Measurements from ENCODE around the gene TRIO.

The TRIO gene

DNA sequence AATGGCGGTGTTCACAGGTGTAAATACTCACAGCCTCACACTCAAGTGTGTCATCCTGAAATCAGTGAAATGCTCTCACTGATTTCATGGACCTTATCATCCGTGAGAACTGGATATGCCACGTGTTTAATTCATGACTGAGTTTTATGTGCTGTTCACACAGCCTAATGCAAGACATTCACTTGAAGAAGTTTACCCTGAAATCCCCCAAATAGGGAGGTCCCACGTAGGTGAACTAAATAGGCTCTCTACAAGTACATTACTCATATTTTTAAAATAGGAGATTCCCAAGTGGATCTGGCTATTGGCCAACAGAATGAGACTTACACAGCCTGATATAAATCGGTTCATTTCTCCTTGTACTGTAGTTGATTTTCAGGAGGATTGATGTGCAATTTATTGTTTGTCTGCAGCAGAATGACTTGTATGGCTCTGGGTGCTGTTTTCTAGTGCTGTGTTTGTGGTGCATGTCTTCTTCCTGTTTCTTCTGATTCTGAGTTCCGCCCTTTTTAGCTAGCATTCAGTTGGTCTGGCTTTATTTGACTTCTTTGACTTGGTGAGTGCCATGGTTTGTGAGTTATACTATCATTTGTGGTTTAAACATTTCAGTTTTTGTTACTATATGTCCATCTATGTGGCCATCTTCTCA, 25.1 kb downstream of the TRIO start:
- DNase-seq (ENCODE audit: low read depth): no peak

DNA sequence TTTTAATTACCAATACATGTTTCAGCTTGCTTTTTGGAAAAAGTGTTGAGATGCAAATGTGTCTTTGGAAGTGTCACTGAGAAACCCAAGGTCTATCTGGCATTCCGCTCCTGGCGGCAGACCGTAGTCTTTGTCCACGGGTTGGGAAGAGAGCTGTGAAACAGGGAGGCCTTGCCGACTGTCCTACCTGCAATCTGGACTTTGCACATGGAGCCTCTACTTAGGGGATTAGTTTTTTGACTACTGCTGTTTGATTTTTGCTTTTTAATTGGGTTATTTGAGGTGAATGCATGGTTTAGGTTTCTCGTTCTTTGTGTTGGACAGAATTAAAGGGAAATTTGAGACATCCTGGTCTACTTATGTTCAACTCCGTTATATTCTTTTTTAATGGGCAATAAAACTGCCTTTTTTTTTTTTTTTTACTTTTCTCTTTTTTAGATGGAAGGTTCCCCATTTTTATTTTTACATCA, 25.7 kb downstream of the TRIO start:
- no peak for DNase-seq (ENCODE audit: low read depth)

DNA sequence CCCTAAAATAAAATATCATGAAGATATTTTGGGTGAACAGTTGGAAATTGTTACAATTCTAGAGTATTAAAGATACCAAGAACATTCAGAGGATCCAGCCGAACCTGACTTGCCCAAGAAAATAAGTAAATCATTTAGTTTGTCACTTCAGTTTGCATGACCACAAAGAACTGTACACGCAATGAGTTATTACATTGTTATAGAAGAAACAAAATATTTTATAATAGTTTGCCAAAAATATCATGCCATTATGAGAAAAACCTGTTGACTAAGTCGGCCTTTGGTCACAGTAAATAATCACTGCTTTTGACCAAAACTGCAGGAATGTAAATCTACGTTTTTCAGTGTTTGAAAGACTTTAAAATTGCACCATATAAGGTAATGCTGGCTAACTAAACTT, 27.9 kb downstream of the TRIO start:
- DNase-seq (ENCODE audit: low read depth): no peak

DNA sequence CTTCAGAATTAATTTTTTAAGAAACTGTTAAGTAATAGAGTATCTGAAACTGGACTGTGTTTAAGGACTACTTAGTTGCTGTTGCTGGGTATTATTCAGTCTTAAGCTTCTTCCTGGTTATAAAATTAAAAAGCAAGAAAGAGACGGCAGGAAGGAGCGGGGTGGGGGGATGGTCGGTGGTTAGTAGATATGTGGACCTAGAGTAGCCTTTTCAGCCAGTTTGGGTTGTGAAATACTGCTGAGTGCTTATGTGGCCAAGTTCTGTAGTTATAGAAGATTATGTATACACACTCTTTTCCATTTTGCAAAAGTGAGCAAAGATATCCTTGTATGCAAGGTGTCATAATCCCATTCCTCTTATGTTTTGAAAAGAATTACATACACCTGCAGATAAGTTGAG, 28.5 kb downstream of the TRIO start:
- DNase-seq (ENCODE audit: low read depth): no peak

DNA sequence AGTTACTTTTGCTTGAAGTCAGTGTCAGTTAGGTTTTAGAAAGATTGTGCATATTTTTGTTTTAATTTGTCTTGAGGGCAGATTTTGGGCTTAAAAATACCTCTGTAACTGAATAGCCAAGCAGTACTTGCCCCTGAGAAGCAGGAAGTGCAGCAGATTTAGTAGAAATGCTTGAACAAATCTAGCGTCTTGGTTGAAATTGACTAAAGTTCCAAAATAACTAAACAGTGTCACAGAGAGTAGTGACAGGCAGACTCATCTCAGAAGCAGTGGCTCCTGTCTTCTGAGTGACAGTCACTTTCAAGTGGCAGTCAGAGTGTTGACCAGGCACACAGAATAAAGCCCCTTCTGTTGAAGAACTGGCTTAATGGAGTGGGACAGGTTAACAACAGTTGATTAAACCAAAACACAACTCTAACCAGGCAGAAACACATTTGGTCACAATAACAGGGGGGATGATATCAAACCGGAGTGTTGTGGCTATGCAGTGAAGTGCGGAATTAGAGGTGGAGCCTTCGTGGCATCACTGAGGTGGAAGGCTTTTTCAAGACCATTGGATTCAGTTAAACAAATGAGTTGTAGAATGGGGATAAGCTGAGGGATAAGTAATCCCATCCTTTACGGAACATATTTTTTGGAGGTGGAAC, 29.1 kb downstream of the TRIO start:
- no peak for DNase-seq (ENCODE audit: low read depth)

DNA sequence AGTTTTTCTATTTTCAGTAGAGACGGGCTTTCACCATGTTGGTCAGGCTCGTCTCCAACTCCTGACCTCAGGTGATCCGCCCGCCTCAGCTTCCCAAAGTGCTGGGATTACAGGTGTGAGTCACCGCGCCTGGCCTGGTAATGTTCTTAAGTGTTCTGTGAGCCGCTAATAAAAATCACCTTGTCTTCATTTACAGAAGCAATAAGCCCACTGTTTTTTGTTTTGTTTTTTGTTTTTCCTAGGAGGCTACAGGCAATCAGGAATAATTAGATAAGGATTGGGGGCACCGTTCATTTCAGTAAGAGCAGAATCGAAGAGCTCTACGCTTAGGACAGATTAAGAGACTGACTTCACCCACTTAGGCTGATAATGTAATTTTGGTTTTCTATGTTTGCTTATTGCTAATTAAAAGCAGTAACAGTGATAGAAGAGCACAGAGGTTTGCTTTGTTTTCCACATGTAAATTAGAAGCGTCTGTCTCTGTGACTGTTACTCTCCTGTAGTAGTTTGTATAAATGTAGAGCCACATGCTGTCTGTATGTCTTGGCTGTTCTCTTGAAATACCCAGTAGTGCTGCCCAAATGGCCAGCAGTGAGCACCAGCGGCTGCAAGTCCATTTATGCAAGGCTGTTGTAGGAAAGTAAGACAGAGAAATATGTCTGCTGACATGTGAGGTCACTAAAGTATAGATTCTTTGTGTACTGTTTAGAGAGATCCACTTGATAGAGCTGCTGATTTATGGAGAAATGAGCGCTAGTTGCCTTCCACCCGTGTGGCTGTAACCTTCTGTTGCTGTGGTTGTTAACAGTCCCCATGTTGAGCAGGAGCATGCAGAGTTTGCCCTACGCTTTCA, 30.5 kb downstream of the TRIO start:
- DNase-seq (ENCODE audit: low read depth): no peak

DNA sequence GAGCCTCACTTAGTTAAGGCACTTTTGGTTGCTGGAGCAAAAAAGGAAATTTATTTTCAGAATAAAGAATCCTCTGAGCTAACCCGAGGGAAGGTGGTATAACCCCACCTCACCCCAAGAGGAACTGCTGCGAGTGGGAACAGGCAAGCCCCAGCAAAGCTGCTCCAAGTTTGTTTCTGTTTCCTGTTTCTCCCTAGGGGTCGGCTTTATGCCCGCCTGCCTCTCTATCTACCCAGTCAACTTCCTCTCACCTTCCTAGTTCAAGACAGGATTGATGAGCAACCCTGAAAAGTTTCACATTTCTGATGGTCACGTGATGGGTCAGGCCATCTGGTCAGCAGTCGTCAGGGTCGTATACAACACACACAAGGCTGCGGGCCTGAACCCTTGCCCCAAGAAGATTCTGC, 31.1 kb downstream of the TRIO start:
- no peak for DNase-seq (ENCODE audit: low read depth)

DNA sequence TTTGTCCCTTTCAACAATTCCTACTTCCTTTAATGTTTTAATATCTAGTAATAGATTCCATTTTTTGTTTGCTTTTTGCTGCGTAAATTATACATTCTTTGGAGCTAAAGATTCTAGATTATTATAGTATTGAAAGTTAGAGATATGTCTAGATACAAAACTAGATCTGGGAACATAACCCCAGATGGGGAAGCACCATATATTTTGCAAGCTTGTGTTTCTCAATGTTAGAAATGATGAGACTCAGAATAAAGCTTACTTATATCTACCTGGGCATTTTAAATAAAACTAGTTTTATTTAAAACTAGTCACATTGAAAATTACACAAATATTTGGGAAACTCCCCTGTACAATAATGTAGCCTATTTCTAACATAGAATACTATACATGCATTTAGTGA, 32.2 kb downstream of the TRIO start:
- DNase-seq (ENCODE audit: low read depth): no peak

DNA sequence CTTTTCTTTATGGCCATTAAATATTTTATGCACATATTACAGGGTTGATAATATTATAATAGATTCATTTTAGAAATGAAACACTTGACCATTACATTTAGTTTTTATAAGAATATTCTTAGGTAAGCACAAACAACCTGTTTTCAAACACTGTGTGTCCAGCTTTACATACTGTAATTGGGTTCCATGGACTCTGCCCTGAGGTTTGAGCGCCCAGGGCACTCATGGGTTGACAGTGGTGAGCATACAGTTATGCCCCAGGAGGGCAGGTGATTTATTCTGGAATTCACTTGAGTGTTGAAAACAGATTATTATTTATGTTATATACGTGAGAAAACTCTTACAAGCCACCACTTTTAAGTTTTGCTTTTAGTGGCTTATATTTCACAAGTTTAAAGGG, 33.7 kb downstream of the TRIO start:
- no peak for DNase-seq (ENCODE audit: low read depth)

DNA sequence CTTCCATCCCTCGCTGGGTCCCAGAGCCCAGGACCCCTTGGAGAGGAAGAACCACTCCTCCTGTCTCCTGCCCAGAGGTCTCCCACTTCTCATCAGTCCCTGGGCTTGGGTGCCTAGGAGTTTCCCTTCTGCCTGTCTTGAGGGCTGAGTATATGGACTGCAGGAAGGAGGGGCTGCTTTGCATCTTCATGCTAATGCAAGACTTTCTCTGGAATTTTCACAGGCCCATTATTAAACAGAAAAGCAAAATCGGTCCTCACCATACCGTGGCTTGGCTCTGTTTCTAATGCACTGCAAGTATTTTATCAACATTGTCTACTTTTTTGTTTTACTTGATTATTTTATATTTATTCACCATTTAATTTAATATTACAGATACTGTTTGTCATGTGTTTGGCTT, 34.5 kb downstream of the TRIO start:
- DNase-seq (ENCODE audit: low read depth): no peak

DNA sequence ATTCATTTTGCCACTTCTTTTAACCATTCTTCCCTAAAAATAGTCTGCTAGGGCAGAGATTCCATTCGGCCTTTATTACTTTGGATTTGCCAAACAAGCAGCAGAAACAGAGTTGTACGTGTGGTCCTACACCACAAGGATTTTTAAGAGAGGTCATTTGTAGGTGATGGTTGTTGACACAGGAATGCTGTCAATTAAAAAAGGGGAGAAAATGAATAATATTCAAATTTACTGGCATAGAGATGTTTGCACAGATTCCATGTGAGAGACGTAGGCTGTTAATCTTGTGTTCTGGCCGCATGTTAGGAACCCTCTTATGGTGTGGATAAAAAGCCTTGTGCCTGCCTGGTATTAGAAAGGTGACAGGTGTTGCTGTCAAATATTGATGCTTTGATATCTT, 34.9 kb downstream of the TRIO start:
- no peak for DNase-seq (ENCODE audit: low read depth)

DNA sequence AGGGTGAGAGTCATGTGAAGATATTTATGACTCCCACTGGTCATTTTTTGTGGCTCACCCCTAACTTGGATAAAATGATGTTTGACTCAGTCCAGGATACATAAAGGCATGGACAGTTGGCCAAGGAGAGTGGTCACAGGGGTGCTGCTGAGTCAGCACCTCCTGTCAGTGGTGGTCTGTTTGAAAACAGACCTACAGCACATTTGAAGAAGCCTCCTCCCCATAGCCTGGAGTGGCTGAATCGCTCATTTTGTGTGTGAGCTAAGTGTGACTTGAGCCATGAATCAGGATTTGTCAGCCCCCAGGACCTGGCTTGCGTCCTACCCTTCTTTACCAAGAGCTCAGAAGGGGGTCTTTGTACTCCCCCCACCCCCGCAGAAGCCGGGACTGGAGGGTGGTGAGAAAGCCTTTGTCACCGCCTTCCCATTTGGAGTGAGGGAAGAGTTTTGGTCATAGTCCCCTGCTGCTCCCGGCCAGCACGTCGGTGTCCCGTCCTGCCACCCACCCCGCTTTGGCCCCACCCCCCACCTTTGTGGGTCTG, 35.6 kb downstream of the TRIO start:
- no peak for DNase-seq (ENCODE audit: low read depth)

DNA sequence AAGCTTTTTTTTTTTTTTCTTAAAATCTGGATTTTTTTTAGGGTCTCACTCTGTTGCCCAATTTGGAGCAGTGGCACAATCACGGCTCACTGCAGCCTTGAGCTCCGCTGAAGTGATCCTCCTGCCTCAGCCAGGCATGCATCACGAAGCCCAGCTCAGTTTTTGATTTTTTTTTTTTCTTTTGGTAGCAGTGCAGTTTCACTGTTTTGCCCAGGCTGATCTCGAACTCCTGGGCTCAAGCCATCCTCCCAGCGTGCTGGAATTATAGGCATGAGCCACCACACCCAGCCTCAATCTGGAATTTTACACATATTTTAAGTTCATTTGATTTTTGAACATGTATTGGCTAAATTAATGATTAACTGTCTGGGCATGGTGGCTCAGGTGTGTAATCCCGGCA, 36.3 kb downstream of the TRIO start:
- DNase-seq (ENCODE audit: low read depth): no peak

DNA sequence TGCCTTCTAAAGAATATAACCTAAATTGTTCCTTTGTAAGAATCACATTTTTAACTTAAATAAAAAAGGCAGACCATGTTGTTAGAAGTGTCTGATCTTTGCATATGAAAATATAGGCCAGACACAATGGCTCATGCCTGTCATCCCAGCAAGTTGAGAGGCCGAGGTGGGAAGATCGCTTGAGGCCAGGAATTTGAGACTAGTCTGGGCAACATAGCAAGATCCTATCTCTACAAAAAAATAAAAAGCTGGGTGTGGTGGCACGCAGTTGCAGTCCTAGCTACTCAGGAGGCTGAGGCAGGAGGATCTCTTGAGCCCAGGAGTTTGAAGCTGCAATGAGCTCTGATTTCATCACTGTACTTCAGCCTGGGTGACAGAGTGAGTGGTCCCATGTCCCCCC, 37.3 kb downstream of the TRIO start:
- no peak for DNase-seq (ENCODE audit: low read depth)

DNA sequence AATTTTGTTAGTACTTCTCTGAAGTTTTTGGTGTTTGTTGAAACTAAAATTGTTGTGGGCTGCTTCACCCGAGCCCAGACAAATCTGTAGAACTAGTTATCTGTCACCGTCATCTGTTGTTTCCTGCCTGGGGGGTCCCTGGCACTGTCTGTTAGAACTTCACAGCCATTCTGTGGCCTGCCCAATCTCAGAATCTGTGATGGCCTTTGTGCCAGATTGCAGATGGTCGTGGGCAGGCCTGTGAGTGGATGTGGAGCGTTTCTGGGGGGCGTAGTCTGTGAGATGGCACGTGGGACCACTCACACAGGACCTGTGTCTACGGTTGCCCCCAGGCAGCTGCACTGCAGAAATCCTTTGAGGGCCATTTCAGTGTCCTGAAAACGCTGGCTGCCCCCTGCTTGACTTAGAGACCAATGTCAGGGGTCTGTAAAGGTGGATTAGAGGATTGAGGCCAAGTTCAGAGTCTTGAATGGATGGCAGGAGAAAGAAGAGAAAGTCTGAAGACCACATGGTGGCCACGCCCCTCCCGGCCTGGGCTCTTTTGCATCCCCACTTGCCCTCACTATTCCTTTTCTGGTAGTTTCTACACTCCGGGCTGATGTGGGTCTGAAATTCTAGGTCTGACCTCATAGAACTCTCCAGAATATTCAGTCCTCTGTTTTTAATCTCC, 38.3 kb downstream of the TRIO start:
- no peak for DNase-seq (ENCODE audit: low read depth)

DNA sequence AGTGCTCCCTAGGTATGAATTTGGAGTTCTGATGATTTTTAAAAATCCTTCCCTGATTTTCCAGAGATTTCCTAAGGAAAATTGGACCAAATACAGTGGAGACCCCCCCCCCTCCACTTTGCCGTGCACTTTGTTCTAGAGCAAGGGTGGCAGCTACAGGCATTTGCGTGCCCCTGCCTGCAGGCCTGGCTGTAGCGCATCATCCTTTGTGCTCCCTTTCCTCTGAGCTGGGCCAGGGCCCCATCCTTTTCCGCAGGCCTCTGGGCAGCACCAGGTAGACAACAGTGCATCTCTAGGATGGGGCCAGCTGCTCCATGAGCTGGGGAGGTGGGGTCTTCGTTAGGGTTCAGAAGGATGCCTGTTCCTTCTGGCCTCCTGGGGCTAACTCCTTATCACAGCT, 39.6 kb downstream of the TRIO start:
- DNase-seq (ENCODE audit: low read depth): no peak

DNA sequence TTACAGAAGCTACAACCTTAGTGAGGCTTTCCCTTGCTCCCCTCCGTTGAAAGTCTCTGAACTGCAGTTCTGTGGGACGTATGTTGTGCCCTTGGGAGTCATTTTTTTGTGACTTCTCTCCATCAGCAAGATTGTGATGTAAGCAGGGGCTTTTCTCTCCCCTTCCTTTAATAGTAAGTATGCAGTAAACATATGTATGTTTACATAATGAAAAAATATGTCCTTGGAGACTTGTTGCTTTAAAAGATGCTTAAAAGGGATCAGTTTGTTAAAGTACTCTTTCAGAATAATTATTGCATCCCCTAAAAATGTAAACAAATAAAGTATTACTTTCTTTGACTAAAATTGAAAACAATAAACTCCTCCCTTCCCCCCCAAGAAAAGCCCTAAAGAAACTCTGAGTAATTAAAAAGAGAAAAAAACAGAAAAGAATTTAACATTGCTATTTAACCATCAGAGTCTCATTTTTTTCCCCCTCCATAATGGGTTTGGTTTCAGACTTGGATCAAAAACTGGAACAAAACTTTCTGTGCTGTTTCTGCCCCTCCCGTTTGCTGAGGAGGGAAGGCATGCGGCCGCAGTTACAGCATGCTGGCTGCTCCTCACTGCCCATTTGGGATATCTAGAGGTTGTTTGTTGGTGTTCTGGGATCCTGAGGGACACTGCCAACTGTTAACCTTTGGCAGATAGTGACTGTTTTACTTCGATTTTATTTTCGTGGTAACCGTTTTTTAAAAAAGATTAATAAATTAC, 40.2 kb downstream of the TRIO start:
- no peak for DNase-seq (ENCODE audit: low read depth)

DNA sequence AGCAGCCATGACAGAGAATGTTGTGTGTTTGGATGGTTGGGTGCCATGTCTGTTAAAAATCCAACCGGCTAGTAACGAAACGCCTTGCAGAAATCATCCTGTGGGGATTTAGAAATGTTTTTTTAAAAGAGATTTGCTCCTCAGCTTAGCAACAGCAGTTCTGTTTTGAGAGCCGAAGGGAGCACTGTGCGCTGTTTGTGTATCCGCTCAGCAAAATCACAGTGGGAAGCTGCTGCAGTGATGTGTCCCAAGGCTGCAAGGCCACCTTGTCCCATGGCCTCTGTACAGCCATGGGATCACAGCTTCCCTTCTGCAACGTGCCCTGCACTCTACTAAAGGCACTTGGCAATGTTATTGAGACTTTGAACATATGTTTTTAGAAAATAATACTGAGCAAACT, 40.9 kb downstream of the TRIO start:
- no peak for DNase-seq (ENCODE audit: low read depth)

DNA sequence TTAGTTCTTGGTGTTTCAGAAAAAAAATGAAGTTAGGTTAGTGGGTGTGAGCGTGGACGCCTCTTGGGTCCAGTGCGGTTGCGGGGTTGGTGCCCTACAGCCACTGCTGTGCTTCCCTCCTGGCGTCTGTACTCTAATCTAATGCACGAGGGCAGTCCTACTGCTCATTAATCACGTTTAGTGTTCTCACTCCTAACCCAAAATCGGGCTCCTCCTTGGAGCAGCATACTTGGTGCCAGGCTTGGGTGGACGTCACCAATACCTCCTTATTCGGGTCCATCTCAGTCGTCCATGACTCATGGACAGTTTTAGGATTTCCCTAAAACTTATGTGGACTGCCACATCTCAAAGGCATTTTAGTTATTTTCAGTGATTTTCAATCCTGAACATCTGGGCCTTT, 41.6 kb downstream of the TRIO start:
- DNase-seq (ENCODE audit: low read depth): no peak

DNA sequence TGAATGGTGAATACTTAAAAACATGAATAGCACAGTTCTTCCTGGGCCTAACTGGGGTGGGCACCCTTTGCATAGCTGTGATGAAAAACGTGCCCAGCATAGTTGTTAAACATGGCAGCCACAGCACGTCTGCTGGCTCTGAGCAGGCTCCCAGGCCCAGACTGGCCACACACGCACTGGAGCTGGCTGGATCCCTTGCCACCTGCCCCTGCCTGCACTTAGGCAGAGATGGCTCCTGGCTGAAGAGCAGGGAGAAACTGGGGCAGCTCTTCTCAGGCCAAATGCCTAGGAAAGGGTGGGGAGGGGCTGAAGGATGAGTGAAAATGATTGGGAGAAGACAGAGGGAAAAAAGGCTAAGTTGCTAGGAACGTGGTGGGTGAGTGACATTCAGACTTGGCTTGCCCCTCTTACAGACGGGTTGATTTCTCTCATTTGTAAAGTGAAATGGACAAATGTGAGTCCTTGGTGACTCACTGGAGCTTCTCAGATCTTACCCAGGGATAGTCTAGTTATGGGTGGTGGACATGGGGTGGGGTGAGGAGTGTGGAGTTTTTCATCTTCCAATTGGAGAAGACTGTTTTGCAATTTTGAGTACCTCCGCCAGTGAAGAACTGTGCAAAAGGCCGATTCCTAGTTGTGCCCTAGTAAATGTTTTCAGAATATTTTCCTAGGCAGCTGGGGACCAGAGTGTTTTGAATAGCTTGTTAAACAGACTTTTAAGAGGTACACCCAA, 42.4 kb downstream of the TRIO start:
- DNase-seq (ENCODE audit: low read depth): no peak
